Pons (tissue), 1 donor: Measurements from ENCODE around the gene ZSCAN16.
"Not testable (repeated sequence)": the region's sequence is repeated elsewhere in the genome, so short reads cannot be mapped to it uniquely, and the experiment has no call there.

Experiments
- DNase-seq: peaks from one replicate; pipeline ENCODE4 v3.0.0-alpha.2; 2016; ENCODE audit warnings: low spot score

Gene ZSCAN16

GRCh38 chr6:28124350-28124970, at the start of gene ZSCAN16:
Gene ZSCAN16 (plus strand): TSS chr6:28124609. CDS start chr6:28125444, 835 bp downstream.
- peak; percentile 84 for DNase-seq

- no peak for DNase-seq
Measured at GRCh38 chr6:28078050-28078449, 46.4 kb upstream of the ZSCAN16 start.

- DNase-seq: no peak
Measured at GRCh38 chr6:28078836-28079235, 45.6 kb upstream of the ZSCAN16 start.

- not testable (repeated sequence) for DNase-seq
Measured at GRCh38 chr6:28080381-28080630, 44.1 kb upstream of the ZSCAN16 start, which contains the start of gene ZNF165. Gene ZNF165 (plus strand): TSS chr6:28080568. CDS start chr6:28085481, 4,913 bp downstream.

GRCh38 chr6:28080631-28081485, 43.6 kb upstream of the ZSCAN16 start:
- DNase-seq: peak; percentile 96

GRCh38 chr6:28081486-28081751, 43.0 kb upstream of the ZSCAN16 start:
- no peak for DNase-seq

GRCh38 chr6:28082939-28083338, 41.5 kb upstream of the ZSCAN16 start:
- DNase-seq: no peak

GRCh38 chr6:28089054-28089453, 35.4 kb upstream of the ZSCAN16 start:
- no peak for DNase-seq

GRCh38 chr6:28090917-28091586, 33.4 kb upstream of the ZSCAN16 start:
- no peak for DNase-seq

- DNase-seq: not testable (repeated sequence)
Measured at GRCh38 chr6:28102222-28102621, 22.2 kb upstream of the ZSCAN16 start.

- DNase-seq: not testable (repeated sequence)
Measured at GRCh38 chr6:28102699-28103098, 21.7 kb upstream of the ZSCAN16 start.

- peak; percentile 86 for DNase-seq
Measured at GRCh38 chr6:28104392-28105244, 19.8 kb upstream of the ZSCAN16 start.

GRCh38 chr6:28105245-28105639, 19.2 kb upstream of the ZSCAN16 start:
- DNase-seq: peak; percentile 29

GRCh38 chr6:28107506-28107905, 16.9 kb upstream of the ZSCAN16 start:
- DNase-seq: peak; percentile 92

- DNase-seq: no peak
Measured at GRCh38 chr6:28111964-28112363, 12.4 kb upstream of the ZSCAN16 start.

GRCh38 chr6:28115799-28116198, 8.6 kb upstream of the ZSCAN16 start:
- no peak for DNase-seq

GRCh38 chr6:28117386-28118050, 6.9 kb upstream of the ZSCAN16 start:
- DNase-seq: no peak

GRCh38 chr6:28118217-28118616, 6.2 kb upstream of the ZSCAN16 start:
- no peak for DNase-seq

GRCh38 chr6:28121876-28122275, 2.5 kb upstream of the ZSCAN16 start:
- DNase-seq: no peak

GRCh38 chr6:28122283-28122682, 2.1 kb upstream of the ZSCAN16 start:
- not testable (repeated sequence) for DNase-seq

GRCh38 chr6:28124971-28125353, 553 bp downstream of the ZSCAN16 start:
- no peak for DNase-seq

- no peak for DNase-seq
Measured at GRCh38 chr6:28125401-28125800, 992 bp downstream of the ZSCAN16 start.
